HG03159 (cell line): ENCODE results near the gene FKTN.
A peak's percentile ranks its signal among the peaks of the same experiment; 100 is the strongest.
"Not testable (repeated sequence)": the region's sequence is repeated elsewhere in the genome, so short reads cannot be mapped to it uniquely, and the experiment has no call there.

Source experiments
- ATAC-seq: cut with Tn5 transposase; IDR thresholded peaks from one replicate; pipeline ENCODE4 v1.9.1; 2021; ENCODE audit warnings: mild to moderate bottlenecking, moderate library complexity; ENCODE audit not compliant: unreplicated experiment

Gene FKTN

DNA sequence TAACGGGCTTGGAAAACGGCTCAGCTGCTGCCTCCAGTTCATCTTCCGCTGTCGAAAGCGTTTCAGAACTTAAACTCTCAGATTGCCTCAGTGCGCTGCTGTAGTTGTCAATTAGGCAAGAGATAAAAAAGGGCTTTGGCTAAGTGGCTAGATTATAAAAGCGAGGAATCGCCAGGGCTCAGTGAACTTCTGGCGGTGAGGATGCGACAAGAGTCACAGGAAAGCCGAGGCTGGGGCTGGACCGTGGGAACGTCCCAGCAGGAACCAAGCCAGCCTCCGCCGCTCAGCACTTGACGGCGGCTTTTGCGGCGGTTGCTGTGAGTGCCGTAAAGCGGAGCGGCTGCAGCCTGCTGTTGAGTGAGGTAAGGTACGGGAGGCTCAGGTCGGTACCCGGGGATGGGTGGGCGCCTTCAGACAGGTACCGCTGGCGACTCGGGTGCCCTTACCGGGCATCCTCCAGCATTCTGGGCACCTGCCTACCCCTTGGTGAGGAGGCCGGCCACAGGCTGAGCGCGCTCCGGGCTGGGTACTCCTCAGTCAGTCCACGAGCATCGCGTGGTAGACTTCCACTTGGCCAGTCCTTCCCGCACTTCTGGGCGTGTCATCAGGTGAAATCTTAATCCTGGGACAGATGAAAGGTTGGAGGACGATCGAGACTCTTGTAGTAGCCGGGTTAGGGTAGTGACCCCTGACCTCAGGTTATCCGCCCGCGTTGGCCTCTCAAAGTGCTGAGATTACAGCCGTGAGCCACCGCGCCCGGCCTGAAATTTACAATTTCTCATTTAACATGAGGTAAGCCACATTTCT lies at the start of gene FKTN:
Gene FKTN, plus strand, starts transcription at position 328 of the 807 bp plus-strand sequence. CDS start 16,902 bp downstream, outside the sequence.
- peak; percentile 95 for ATAC-seq

DNA sequence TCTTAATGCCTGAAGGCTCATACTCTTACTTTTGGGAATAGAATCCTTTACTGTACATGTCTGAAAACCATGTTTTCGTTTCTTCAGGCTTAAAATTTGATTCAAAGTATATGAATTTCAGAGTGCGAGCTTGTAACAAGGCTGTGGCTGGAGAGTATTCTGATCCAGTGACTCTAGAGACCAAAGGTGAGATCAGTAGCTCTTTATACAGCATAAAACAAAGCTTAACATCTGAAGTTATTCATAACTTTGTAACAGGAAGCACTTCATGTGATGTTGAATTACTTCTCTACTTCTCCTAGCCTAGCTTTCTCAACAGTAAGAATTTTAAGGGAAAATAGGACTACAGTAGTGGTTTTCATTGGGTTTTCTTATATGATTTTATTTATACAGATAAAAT lies 49.4 kb upstream of the FKTN start:
- ATAC-seq = no peak

DNA sequence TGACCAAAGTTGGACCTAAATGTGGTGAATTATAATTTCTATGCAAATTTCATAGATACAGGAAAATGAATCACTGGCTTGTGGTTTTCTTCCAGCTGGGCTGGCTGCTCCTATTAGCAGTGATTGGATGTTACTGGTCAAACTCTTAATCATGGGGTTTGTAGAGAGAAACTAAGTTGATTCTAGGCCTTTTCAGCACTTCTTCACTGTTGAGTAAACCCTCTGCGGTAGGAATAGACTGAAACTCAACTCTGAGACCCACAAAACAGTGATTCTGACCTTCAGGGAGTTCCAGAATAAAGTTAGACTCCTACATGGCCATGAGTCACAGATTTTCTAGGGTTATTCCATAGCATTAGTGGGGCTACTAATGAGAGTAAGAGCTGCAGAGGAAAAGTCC lies 47.9 kb upstream of the FKTN start:
- ATAC-seq = peak; percentile 81

DNA sequence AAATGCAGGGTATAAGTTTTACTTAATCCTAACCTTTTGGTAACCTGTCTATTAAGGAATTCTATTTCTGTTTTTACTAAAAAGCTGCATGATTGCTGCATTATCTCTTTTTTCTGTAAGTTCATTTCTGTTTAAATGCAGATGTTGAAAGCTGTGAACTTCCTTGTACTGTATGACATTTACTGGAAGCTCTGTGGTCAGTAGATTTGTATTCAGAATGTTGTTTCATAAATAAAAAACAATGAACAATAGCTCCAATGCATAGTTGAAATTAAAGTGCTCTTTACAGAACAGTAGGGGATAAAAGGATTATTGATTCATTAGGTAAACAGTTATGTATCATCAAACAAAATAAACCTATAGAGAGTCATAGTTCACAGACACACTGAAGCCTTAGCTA lies 46.5 kb upstream of the FKTN start:
- ATAC-seq = no peak

DNA sequence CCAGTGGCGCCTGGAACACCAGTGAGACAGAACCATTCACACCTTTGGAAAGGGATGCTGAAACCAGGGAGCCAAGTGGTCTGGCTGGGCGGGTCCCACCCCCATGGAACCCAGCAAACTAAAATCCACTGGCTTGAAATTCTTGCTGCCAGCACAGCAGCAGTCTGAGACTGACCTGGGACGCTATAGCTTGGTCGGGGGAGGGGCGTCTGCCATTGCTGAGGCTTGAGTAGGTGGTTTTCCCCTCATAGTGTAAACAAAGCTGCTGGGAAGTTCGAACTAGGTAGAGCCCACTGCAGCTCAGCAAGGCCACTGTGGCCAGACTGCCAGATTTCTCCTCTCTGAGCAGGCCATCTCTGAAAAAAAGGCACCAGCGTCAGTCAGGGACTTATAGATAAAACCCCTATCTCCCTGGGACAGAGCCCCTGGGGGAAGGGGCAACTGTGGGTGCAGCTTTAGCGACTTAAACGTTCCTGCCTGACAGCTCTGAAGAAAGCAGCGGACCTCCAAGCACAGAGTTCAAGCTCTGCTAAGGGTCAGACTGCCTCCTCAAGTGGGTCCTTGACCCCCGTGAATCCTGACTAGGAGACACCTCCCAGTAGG lies 42.0 kb upstream of the FKTN start:
- no peak for ATAC-seq

DNA sequence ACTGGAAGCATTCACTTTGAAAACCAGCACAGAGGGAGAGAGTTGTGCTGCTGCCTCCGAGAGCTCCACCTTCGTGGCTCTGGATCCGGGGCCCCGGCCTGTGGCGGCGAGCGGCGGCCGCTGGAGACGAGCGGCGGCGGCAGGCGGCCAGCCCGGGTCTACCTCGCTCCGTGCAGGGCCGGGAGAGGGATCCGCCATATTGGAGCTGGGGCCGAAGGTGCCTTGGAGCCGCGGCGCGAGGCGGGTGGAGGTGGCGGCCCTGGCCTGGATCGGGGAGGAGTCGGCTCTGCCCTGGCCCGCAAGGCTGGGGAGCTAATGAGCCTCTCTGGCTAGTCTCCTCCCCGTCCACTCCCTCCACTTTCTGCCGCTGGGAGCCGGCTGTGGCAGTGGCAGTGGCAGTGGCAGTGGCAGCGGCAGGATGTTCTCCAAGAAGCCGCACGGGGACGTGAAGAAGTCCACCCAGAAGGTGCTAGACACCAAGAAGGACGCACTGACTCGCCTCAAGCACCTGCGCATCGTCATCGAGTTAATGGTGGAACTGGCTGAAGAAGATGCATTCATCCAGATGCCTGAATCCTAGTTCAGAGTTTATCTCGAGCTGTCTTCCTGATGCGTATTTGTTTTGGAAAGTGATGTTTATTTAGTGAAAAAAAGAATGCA lies 38.1 kb upstream of the FKTN start:
- ATAC-seq = peak; percentile 68

DNA sequence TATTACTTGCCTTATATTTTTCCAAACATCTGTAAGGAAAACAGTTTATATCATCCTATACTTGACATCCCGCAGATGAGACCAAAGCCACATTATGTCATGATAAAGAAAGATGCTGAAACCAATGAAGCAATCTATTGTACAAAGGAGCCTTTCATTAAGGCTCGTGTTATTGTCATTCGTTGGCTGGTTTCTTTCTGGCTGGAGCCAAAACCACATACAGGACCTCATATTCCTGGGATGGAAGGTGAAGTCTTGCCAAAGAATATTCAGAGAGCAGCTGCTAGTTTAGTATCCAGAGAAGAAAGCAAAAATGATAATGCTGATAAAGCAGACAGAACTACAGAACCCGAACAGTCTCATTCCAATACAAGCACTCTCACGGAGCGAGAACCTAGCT lies 36.9 kb upstream of the FKTN start:
- ATAC-seq = not testable (repeated sequence)

DNA sequence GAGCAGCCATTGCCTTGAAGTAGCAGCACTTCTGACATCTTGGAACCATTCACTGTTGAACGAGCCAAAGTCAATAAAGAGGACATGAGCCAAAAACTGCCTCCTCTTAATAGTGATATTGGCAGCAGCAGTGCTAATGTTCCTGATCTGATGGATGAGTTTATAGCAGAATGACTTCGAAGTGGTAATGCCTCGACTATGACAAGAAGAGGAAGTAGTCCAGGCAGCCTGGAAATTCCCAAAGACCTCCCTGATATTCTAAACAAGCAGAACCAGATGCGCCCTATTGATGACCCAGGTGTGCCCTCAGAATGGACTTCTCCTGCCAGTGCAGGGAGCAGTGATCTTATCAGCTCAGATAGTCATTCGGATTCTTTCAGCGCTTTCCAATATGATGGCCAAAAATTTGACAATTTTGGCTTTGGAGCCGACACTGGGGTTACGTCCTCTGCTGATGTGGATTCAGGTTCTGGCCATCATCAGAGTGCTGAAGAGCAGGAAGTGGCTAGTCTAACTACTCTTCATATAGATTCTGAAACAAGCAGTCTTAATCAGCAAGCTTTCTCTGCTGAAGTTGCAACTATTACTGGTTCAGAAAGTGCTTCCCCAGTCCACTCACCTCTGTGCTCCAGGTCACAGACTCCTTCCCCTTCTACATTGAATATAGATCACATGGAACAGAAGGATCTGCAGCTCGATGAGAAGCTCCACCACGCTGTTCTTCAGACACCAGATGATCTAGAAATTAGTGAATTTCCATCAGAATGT lies 35.1 kb upstream of the FKTN start:
- peak; percentile 68 for ATAC-seq

DNA sequence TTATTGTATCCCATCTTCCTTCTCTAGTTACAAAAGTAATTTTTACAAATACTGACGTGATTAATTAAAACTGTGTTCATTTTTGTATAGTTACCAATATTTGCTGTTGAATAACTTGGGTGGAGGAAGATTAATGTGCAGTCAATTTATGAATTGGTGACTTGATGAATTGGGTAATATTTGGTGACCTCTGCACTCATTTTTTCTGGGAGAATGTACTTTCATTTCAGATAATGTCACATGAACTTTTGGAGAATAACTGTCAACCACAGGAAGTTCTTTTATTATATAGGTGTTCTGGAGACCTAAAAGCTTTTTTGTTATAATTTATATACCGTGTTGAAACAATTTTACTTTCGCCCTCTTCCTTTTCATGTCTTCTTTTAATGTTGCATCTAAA lies 26.4 kb upstream of the FKTN start:
- ATAC-seq = no peak

DNA sequence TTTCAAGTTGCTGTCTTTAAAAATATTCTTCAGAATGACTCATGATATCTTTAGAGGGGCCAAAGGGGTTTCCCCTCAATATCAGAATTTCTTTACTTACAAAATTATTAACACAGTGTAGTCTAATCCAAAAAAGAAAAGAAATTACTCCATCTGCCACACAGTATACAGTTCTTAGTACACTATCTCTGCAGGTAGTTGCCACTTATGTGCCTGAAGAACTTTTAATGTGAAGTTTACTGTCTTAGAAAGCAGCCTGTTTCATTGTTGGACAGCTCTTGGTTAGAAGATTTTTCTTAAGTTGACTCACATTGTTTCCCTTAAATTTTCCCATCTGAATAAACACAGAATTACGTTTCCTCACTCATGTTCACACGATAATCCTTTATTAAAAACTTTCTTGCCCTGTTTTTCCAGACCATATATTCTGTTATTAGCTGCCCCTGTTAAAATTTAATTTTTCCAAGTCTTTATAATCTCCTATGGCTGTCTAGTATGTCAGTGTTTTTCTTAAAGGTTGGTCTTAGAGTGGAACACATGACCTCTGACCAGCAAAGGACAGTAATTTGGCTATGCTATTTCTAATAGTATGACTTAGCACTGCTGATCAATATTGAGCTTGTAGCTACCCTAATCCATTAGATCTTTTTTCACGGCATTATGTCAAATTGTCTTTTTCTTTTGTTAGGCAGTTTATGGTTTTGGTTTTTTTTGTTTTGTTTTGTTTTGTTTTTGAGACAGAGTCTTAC lies 21.8 kb upstream of the FKTN start:
- ATAC-seq = no peak

DNA sequence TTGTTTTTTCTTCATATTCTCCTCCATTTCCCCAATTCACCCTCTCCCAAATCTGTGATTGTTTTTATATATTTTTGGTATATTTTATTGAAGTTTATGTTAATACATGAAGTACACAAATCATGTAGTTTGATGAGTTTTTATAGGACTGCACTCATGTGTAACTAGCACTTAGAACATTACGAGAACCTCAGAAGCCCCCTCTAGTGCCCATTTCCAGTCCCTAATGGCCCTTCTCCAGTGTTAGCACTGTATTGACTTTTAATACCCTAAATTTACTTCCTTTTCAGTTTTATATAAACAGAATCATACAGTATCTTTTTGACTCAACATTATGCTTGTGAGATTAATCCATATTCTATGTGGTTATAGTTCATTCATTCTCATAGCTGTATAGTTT lies 18.5 kb upstream of the FKTN start:
- no peak for ATAC-seq

DNA sequence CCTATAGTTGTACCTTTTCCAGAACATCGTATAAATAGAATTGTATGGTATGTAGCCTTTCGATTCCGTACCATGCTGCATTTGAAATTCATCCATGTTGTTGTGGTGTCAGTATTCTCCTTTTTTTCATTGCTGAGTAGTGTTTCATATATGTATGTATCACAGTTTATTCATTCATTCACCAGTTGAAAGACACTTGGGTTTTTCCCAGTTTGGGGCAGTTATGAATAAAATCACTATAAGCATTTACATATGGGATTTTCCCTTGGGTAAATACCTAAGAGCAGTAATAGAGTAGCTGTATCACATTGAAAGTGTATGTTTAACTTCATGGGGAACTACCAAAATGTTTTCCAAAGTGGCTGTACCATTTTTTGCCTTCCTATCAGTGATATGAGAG lies 16.1 kb upstream of the FKTN start:
- ATAC-seq = peak; percentile 90

DNA sequence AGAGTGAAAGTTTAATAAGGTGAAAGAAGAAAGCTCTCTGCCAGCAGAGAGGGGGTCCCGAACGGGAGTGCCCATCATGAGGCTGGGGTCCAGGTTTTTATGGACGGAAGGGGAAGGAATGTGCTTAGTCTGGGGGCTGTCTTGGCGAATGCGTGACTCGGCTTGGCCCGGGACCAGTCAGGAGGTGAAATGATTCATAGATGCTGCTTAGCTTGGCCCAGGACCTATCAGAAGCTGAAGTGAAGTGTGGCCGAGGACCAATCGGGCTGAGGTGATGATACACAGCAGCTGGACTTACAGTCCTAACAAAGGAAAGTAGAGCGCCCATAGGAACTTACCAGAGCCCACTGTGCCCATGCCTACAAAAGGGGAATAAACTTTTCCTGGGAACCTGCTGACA lies 3.9 kb upstream of the FKTN start:
- no peak for ATAC-seq

DNA sequence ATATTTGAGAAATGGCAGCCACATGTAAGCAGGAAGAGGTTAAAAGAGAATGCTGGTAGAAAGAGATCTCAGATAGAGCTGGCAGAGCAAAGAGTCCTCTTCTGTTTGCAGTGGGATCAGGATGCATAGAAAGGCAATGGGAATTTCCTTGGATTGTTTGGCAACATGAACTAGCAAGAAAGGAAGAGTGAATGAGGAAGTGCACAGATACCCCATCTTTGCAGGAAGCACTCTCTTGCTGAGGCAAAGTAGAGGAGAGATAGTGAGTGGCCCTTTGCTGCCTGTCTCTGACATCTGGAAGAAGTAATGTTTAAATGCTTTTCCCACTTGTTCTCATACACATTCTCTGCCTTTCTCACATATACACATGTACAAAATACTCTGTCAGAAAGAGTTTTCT lies 14.5 kb downstream of the FKTN start:
- no peak for ATAC-seq

DNA sequence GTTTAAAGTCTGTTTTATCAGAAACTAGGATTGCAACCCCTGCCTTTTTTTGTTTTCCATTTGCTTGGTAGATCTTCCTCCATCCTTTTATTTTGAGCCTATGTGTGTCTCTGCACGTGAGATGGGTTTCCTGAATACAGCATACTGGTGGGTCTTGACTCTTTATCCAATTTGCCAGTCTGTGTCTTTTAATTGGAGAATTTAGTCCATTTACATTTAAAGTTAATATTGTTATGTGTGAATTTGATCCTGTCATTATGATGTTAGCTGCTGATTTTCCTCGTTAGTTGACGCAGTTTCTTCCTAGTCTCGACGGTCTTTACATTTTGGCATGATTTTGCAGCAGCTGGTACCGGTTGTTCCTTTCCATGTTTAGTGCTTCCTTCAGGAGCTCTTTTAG lies 22.0 kb downstream of the FKTN start:
- ATAC-seq = not testable (repeated sequence)

DNA sequence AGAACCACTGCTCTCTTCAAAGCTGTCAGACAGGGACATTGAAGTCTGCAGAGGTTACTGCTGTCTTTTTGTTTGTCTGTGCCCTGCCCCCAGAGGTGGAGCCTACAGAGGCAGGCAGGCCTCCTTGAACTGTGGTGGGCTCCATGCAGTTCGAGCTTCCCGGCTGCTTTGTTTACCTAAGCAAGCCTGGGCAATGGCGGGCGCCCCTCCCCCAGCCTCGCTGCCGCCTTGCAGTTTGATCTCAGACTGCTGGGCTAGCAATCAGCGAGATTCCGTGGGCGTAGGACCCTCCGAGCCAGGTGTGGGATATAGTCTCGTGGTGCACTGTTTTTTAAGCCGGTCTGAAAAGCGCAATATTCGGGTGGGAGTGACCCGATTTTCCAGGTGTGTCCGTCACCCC lies 23.6 kb downstream of the FKTN start:
- ATAC-seq = not testable (repeated sequence)

DNA sequence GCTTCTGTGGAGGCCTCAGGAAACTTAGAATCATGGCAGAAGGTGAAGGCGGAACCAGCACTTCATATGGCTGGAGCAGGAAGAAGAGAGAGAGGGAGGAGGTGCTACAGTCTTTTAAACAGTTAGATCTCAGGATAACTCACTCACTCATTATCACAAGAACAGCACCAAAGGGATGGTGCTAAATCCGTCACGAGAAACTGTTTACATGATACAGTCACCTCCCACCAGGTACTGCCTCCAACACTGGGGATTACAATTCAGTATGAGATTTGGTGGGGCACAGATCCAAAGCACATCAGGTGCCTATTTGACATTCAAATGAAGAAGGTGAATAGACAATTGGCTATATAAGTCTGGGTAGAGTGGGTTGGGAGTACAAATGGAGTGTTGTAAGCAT lies 35.2 kb downstream of the FKTN start:
- ATAC-seq = no peak

DNA sequence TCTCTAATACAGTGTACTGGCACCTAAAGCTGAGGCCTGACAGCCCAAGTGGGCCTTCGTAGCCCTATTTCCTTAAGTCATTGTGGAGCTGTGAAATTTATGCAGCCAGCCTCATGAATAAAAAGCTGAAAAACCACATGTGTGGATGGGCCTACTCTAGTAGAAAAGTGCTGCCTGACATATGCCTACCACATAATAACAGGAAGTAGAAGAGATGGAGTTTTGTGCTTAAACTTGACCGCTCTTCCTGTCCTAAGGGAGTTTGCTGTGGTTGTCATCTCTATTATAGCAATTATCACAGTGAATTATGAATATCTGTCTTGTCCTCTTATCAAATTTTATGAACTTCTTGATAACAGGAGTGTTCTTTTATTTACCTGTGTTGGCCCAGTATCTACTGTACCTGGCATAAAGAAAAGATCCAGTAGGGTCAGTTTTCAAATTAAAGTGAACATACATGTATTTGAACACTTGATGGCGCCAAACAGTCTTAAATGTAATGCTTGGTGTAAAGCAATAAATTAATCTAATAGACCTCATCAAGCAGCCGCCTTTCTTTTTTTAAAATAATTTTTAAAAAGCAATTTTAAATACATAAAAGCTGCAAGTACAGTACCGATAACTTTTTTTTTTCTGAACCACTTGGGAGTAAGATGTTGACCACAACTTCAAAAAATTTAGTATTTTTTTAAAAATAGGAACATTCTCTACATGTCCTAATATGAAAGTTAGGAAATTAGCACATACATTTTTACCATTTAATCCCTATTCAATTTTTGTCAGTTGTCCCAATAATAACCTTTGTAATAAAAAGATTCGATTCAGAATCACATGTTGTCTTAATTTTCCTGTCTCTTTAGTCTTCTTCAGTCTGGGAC lies 51.0 kb downstream of the FKTN start:
- ATAC-seq = peak; percentile 79

DNA sequence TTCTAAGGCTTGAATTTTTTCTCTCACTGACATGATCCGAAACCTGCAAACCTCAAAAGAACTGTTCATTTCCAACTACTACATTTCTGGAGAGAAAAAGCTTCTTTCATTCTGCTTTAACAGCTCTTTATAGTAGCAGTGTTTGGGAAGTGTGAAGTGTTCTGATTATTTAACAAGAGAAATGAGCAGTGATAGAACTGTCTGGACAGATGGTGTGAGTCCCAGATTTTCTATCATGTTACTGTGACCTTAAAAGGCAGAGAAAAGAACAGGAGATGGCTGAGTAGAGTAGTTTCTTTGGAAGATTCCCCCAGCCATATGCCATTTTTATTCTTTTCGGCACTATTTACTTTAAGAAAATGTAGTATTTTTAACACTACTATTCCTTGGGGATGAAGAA lies 63.1 kb downstream of the FKTN start:
- ATAC-seq = no peak

DNA sequence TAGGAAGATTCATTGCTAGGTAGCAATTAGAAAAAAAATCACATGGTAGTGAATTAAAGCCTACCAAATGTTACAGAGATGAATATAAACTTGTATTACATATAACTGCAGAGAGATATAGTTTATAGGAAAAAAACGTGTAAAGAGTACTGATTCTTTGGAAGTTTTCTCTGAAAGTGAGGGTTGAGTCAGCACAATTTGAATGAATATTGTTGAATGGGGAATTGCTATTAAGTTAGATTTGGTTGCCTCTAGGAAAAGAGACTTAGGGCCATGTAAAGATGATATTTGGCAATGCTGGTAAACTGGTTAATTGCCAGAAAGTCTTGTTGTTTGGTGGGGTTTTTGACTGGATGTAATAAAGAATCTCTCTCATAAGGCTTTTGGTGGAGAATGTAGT lies 67.2 kb downstream of the FKTN start:
- ATAC-seq = no peak
